Measurements from ENCODE around the gene UBE3B. TPM values are rescaled to one million over a fixed set of nuclear protein-coding genes. Genes with fewer than 3 reads are reported as not detected.

UBE3B gene
- total RNA-seq, 1 donor from 2014 or later = 28.4 TPM

- Histone ChIP-seq H3F3A (ENCODE audit: low read depth) (no peaks in the 10 kb centered on the region), H2AFZ (replicated peaks) (no peak overlapping the region), H4K20me1 (ENCODE audit: low read depth) (no peaks in the 10 kb centered on the region), H3K79me2 (ENCODE audit: low read depth) (no peaks in the 10 kb centered on the region), H3K4me1 (no peaks in the 10 kb centered on the region), H3K36me3 (no peaks in the 10 kb centered on the region), H3K9ac (no peak overlapping the region), H3K4me2 (no peak overlapping the region), H3K27ac (no peak overlapping the region), H3K4me3 (no peak overlapping the region), H3K27me3 (no peaks in the 10 kb centered on the region), H3K9me3 (ENCODE audit: low read depth) (no peaks in the 10 kb centered on the region)
- peaks cover 4% of the 10 kb centered on the region for H3K9me3 Mint-ChIP-seq
- no peak overlapping the region for H3K27ac Mint-ChIP-seq
- H3K36me3 Mint-ChIP-seq = peaks cover 3% of the 10 kb centered on the region
- peaks cover 27% of the 10 kb centered on the region for H3K4me1 Mint-ChIP-seq
- H3K27me3 Mint-ChIP-seq (ENCODE audit: insufficient read depth, low read depth) = peaks cover 8% of the 10 kb centered on the region
- TF ChIP-seq CTCF (IDR thresholded peaks at IDR 0.05) = no peak
- no peak for TF ChIP-seq EZH2phosphoT487 (IDR thresholded peaks at IDR 0.05)
- TF ChIP-seq EZH2 (IDR thresholded peaks at IDR 0.05) = no peak
- no peak for DNase-seq (ENCODE audit: low spot score)
- no peak overlapping the region for H3K4me3 Mint-ChIP-seq
Observed at GRCh38 chr12:109434582-109434981, 42.9 kb upstream of the UBE3B start.

GRCh38 chr12:109435428-109436187 is 41.8 kb upstream of the UBE3B start:
- peak overlapping the region; percentile 76 for H3K27ac Mint-ChIP-seq
- peaks cover 31% of the 10 kb centered on the region for H3K4me1 Mint-ChIP-seq
- Histone ChIP-seq H3K27ac (no peak overlapping the region), H3K9me3 (ENCODE audit: low read depth) (no peaks in the 10 kb centered on the region), H3K4me2 (no peak overlapping the region), H3F3A (ENCODE audit: low read depth) (no peaks in the 10 kb centered on the region), H3K36me3 (no peaks in the 10 kb centered on the region), H2AFZ (replicated peaks) (no peak overlapping the region), H3K4me3 (no peak overlapping the region), H3K79me2 (ENCODE audit: low read depth) (no peaks in the 10 kb centered on the region), H3K4me1 (no peaks in the 10 kb centered on the region), H4K20me1 (ENCODE audit: low read depth) (no peaks in the 10 kb centered on the region), H3K27me3 (no peaks in the 10 kb centered on the region), H3K9ac (no peak overlapping the region)
- peaks cover 8% of the 10 kb centered on the region for H3K27me3 Mint-ChIP-seq (ENCODE audit: insufficient read depth, low read depth)
- TF ChIP-seq CTCF (IDR thresholded peaks at IDR 0.05) (no peak), EZH2phosphoT487 (IDR thresholded peaks at IDR 0.05) (no peak), EZH2 (IDR thresholded peaks at IDR 0.05) (no peak)
- no peak for DNase-seq (ENCODE audit: low spot score)
- H3K4me3 Mint-ChIP-seq = no peak overlapping the region
- H3K9me3 Mint-ChIP-seq = no peaks in the 10 kb centered on the region
- H3K36me3 Mint-ChIP-seq = peaks cover 3% of the 10 kb centered on the region

GRCh38 chr12:109436188-109436560 is 41.3 kb upstream of the UBE3B start:
- Histone ChIP-seq H3K9ac (no peak overlapping the region), H3K36me3 (no peaks in the 10 kb centered on the region), H2AFZ (replicated peaks) (no peak overlapping the region), H3K4me2 (no peak overlapping the region), H4K20me1 (ENCODE audit: low read depth) (no peaks in the 10 kb centered on the region), H3K4me1 (no peaks in the 10 kb centered on the region), H3K9me3 (ENCODE audit: low read depth) (no peaks in the 10 kb centered on the region), H3K27me3 (no peaks in the 10 kb centered on the region), H3K27ac (no peak overlapping the region), H3F3A (ENCODE audit: low read depth) (no peaks in the 10 kb centered on the region), H3K79me2 (ENCODE audit: low read depth) (no peaks in the 10 kb centered on the region), H3K4me3 (no peak overlapping the region)
- no peak for DNase-seq (ENCODE audit: low spot score)
- Mint-ChIP-seq H3K9me3 (no peaks in the 10 kb centered on the region), H3K27ac (peak overlapping the region; percentile 76), H3K36me3 (peaks cover 3% of the 10 kb centered on the region), H3K4me3 (no peak overlapping the region), H3K27me3 (ENCODE audit: insufficient read depth, low read depth) (peaks cover 8% of the 10 kb centered on the region), H3K4me1 (peaks cover 37% of the 10 kb centered on the region)
- TF ChIP-seq CTCF (IDR thresholded peaks at IDR 0.05) (no peak), EZH2 (IDR thresholded peaks at IDR 0.05) (no peak)
